ENCODE data around the gene CD47.

- TF ChIP-seq MXI1 (IDR thresholded peaks at IDR 0.05; ENCODE audit: borderline replicate concordance, low read depth, low read length): no peak
- no peak for TF ChIP-seq CTCF (conservative IDR thresholded peaks at IDR 0.05; ENCODE audit: low read depth, low read length)
- TF ChIP-seq RAD21 (IDR thresholded peaks at IDR 0.05; ENCODE audit: low read length): no peak
- no peak for TF ChIP-seq USF2 (IDR thresholded peaks at IDR 0.05; ENCODE audit: low read depth, low read length)
- no peak for TF ChIP-seq POLR2A (IDR thresholded peaks at IDR 0.05; ENCODE audit: low read depth, low read length)
- no peak for TF ChIP-seq RFX5 (IDR thresholded peaks at IDR 0.05; ENCODE audit: low read depth, low read length)
- TF ChIP-seq FOS (IDR thresholded peaks at IDR 0.05; ENCODE audit: low read depth, low read length): no peak
- no peak for TF ChIP-seq BHLHE40 (IDR thresholded peaks at IDR 0.05; ENCODE audit: low read depth, low read length)
- TF ChIP-seq SMC3 (IDR thresholded peaks at IDR 0.05; ENCODE audit: low read depth, low read length): no peak
- no peak for TF ChIP-seq MAZ (IDR thresholded peaks at IDR 0.05; ENCODE audit: borderline replicate concordance, low read depth, low read length)
- TF ChIP-seq NFE2L2 (IDR thresholded peaks at IDR 0.05; ENCODE audit: low read depth, low read length): no peak
- TF ChIP-seq CEBPB (IDR thresholded peaks at IDR 0.05; ENCODE audit: low read depth, low read length): no peak
- no peak for TF ChIP-seq MAFK (IDR thresholded peaks at IDR 0.05; ENCODE audit: low read depth, low read length)
Observed at GRCh38 chr3:107995823-107996222, 95.0 kb downstream of the CD47 start.

Measured in IMR-90 (cell line).